Measurements from ENCODE around the gene RUSF1.

Gene RUSF1

GRCh38 chr16:31464348-31464769, 43.8 kb downstream of the RUSF1 start:
- TF ChIP-seq SIN3A (IDR thresholded peaks at IDR 0.05; ENCODE audit: borderline replicate concordance, insufficient read depth, low read length) (no peak), FOXP2 (optimal IDR thresholded peaks at IDR 0.05; ENCODE audit: borderline replicate concordance, extremely low read depth, extremely low read length, insufficient read depth) (no peak), TAF1 (IDR thresholded peaks at IDR 0.05; ENCODE audit: borderline replicate concordance, insufficient read depth, low read length) (no peak), POLR2AphosphoS5 (IDR thresholded peaks at IDR 0.05; ENCODE audit: low read depth, low read length) (no peak)
- TF ChIP-seq, protein P1, sequence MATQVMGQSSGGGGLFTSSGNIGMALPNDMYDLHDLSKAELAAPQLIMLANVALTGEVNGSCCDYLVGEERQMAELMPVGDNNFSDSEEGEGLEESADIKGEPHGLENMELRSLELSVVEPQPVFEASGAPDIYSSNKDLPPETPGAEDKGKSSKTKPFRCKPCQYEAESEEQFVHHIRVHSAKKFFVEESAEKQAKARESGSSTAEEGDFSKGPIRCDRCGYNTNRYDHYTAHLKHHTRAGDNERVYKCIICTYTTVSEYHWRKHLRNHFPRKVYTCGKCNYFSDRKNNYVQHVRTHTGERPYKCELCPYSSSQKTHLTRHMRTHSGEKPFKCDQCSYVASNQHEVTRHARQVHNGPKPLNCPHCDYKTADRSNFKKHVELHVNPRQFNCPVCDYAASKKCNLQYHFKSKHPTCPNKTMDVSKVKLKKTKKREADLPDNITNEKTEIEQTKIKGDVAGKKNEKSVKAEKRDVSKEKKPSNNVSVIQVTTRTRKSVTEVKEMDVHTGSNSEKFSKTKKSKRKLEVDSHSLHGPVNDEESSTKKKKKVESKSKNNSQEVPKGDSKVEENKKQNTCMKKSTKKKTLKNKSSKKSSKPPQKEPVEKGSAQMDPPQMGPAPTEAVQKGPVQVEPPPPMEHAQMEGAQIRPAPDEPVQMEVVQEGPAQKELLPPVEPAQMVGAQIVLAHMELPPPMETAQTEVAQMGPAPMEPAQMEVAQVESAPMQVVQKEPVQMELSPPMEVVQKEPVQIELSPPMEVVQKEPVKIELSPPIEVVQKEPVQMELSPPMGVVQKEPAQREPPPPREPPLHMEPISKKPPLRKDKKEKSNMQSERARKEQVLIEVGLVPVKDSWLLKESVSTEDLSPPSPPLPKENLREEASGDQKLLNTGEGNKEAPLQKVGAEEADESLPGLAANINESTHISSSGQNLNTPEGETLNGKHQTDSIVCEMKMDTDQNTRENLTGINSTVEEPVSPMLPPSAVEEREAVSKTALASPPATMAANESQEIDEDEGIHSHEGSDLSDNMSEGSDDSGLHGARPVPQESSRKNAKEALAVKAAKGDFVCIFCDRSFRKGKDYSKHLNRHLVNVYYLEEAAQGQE (IDR thresholded peaks at IDR 0.05; ENCODE audit: insufficient read depth in 1 of 2, low read depth in 2 of 2, low read length in 2 of 2), result no peak

DNA sequence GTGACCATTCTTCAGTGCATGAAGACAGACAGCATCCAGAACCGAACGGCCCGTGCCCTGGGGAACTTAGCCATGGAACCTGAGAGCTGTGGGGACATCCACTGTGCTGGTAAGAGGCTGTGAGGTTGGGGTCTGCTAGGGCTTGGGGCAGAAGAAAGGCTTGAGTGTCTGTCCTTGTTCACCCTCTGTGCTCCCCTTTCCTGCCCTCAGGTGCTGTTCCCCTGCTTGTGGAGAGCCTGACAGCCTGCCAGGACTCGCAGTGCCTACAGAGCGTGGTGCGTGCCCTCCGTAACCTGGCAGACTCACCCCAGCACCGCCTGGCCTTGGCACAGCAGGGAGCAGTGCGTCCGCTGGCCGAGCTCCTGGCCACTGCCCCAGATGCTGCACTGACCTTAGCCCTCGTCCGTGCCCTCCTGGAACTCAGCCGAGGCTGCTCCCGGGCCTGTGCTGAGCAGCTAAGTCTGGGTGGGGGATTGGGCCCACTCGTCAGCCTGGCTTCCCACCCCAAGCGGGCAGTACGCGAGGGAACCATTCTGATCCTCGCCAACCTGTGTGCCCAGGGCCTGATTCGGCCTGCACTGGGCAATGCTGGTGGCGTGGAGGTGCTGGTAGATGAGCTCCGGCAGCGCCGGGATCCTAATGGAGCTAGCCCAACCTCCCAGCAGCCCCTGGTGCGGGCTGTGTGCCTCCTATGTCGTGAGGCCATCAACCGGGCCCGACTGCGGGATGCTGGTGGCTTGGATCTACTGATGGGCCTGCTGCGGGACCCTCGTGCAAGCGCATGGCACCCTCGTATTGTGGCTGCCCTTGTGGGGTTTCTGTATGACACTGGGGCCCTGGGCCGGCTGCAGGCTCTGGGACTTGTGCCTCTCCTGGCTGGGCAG, 46.0 kb downstream of the RUSF1 start:
- TF ChIP-seq SIN3A (IDR thresholded peaks at IDR 0.05; ENCODE audit: borderline replicate concordance, insufficient read depth, low read length), result no peak

DNA sequence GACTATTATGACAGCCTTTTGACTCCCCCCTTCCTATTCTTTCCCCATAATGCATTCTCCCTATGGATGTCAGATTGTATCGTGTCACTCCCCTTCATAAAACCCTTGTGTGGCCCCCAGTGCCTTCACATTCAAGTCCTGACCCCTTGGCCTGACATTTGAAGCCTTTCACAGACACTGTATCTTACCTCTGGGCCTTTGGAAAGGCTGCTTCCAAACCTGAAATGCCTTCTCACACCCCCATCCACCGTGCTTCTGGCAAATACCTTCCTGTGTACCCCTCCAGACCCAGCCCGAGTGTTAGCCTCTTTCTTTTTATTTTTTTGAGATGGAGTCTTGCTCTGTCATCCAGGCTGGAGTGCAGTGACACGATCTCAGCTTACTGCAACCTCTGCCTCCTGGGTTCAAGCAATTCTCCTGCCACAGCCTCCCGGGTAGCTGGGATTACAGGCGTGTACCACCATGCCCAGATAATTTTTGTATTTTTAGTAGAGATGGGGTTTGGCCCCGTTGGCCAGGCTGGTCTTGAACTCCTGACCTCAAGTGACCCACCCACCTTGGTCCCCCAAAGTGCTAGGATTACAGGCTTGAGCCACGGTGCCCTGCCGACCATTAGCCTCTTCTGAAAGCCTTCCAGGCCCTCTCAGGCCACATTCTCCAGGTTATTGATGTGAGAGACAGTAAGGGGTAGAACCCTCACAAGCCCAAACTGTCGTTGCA, 46.8 kb downstream of the RUSF1 start:
- TF ChIP-seq FOXP2 (optimal IDR thresholded peaks at IDR 0.05; ENCODE audit: borderline replicate concordance, extremely low read depth, extremely low read length, insufficient read depth) (no peak), POLR2AphosphoS5 (IDR thresholded peaks at IDR 0.05; ENCODE audit: low read depth, low read length) (no peak), SIN3A (IDR thresholded peaks at IDR 0.05; ENCODE audit: borderline replicate concordance, insufficient read depth, low read length) (no peak), TAF1 (IDR thresholded peaks at IDR 0.05; ENCODE audit: borderline replicate concordance, insufficient read depth, low read length) (no peak)

- TF ChIP-seq FOXP2 (optimal IDR thresholded peaks at IDR 0.05; ENCODE audit: borderline replicate concordance, extremely low read depth, extremely low read length, insufficient read depth), result no peak
- TF ChIP-seq POLR2AphosphoS5 (IDR thresholded peaks at IDR 0.05; ENCODE audit: low read depth, low read length), result no peak
- TF ChIP-seq SIN3A (IDR thresholded peaks at IDR 0.05; ENCODE audit: borderline replicate concordance, insufficient read depth, low read length), result no peak
- no peak for TF ChIP-seq TAF1 (IDR thresholded peaks at IDR 0.05; ENCODE audit: borderline replicate concordance, insufficient read depth, low read length)
Measured at GRCh38 chr16:31460582-31461002, 47.6 kb downstream of the RUSF1 start.

GRCh38 chr16:31459687-31460581, 48.3 kb downstream of the RUSF1 start:
- TF ChIP-seq SIN3A (IDR thresholded peaks at IDR 0.05; ENCODE audit: borderline replicate concordance, insufficient read depth, low read length) (no peak), POLR2AphosphoS5 (IDR thresholded peaks at IDR 0.05; ENCODE audit: low read depth, low read length) (peak; percentile 69), FOXP2 (optimal IDR thresholded peaks at IDR 0.05; ENCODE audit: borderline replicate concordance, extremely low read depth, extremely low read length, insufficient read depth) (no peak), TAF1 (IDR thresholded peaks at IDR 0.05; ENCODE audit: borderline replicate concordance, insufficient read depth, low read length) (0 out of 2 replicates have a peak, but pooled peaks have one; percentile 24)
- TF ChIP-seq, protein P1 (IDR thresholded peaks at IDR 0.05; ENCODE audit: insufficient read depth in 1 of 2, low read depth in 2 of 2, low read length in 2 of 2), result no peak

DNA sequence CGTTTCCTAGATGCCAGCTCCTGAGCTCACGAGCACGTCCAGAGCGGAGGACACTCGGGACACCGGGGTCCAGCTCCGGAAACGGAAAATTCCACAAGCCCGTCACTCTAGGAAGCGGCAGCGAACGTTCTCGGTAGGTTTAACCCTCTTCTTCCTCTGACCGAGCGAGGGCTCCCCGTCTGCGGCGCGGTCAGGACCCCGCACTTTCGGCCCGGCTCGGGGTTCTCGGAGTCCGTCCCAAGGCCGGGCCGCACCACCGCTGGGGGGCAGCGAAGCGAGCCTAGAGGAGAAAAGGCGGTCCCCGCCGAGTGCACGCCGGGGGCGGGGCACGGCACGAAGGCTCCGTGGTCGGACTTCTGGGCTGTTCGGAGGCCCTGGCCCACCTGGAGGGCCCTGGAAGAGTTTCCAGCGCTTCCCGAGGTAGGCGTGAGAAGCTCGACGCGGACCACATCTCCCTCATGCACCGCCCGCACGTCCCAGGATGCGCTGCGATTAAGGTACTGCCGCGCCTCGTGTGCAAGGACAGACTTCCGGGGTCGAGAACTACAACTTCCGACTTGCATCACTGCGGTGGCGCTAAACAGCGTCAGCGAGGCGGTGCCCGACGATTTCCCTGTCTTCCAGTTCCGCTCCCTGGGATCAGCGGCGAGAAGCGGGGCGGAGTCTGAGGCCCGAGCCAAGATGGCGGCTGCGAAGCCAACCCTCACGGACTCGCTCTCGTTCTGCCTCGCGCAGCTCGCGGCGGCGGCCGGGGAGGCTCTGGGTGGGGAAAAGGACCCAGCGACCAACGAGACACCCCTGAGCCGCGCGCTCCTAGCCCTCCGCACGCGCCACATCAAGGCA, 49.1 kb downstream of the RUSF1 start, which contains the start of gene ARMC5:
TSS of gene ARMC5 (plus strand) at position 658 of the 843 bp plus-strand sequence. CDS start at position 682, 24 bp downstream.
- TF ChIP-seq FOXP2 (optimal IDR thresholded peaks at IDR 0.05; ENCODE audit: borderline replicate concordance, extremely low read depth, extremely low read length, insufficient read depth) (no peak), SIN3A (IDR thresholded peaks at IDR 0.05; ENCODE audit: borderline replicate concordance, insufficient read depth, low read length) (no peak), TAF1 (IDR thresholded peaks at IDR 0.05; ENCODE audit: borderline replicate concordance, insufficient read depth, low read length) (peak; percentile 57), POLR2AphosphoS5 (IDR thresholded peaks at IDR 0.05; ENCODE audit: low read depth, low read length) (peak; percentile 53)
- TF ChIP-seq, protein P1 (IDR thresholded peaks at IDR 0.05; ENCODE audit: insufficient read depth in 1 of 2, low read depth in 2 of 2, low read length in 2 of 2), result no peak
